ENCODE data around the gene KCNIP1.
"Not testable (repeated sequence)": the region's sequence is repeated elsewhere in the genome, so short reads cannot be mapped to it uniquely, and the experiment has no call there.

KCNIP1 gene

DNA sequence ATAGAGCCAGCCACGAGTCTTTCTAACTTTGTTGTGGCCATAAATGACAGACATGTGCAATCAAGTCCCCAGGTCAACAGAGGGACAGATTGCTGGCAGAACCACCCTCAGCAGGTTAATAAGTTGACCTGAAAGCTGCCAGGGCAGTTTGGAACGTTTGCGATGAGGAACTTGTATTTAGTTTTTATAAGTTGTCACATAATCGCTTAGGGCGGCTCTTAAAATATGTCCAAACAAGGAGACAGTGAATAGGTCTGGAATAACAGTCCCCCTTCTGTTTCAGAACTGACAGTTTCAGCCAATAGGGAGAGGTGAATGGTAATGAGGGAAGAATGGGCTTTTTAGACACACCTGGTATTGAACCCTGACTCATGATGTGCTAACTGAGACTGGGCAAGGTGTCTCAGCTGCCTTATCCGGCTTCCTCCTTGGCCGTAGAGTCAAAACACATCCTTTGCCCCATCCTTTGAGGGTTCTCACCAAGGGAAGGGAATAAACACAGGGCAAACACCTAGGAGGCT is 246.2 kb downstream of the KCNIP1 start:
- no peak for DNase-seq (ENCODE audit: low spot score)

DNA sequence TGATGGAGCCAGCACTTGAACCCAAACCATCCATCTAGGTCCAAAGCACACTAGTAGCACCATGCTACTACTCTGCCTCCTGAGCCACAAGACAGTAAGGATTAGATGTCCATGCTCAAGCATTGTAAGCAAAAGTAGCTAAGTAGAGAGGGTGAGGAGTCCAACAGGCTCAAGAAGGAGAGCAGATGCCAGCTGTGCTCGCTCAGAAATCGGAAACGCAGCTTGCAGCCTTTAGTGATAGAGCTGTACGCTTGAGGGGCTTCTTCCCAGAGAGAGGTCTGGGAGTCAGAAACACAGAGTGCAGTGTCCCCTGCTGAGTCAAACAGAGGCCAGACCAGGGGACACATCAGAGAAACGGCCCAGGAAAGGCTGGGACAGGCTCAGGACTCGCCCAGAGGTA is 247.0 kb downstream of the KCNIP1 start:
- no peak for DNase-seq (ENCODE audit: low spot score)

DNA sequence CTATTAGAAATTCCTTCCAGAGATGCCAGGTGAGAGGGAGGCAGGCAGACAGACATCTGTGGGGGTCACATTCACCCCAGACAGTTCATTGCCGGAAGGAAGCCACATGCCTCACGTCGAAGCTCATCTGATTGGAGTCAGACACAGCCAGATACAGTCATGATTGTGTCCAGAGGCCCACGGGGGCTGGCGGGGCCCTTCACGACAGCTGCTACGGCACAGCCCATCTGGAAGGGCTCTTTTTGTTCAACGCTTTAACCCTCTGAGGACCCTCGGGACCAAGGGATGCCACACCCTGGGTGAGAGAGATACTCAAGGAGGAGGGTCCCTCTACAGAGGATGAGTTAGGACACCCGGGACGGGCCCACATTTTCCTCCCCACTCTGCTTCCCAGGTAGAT is 247.8 kb downstream of the KCNIP1 start:
- no peak for DNase-seq (ENCODE audit: low spot score)

DNA sequence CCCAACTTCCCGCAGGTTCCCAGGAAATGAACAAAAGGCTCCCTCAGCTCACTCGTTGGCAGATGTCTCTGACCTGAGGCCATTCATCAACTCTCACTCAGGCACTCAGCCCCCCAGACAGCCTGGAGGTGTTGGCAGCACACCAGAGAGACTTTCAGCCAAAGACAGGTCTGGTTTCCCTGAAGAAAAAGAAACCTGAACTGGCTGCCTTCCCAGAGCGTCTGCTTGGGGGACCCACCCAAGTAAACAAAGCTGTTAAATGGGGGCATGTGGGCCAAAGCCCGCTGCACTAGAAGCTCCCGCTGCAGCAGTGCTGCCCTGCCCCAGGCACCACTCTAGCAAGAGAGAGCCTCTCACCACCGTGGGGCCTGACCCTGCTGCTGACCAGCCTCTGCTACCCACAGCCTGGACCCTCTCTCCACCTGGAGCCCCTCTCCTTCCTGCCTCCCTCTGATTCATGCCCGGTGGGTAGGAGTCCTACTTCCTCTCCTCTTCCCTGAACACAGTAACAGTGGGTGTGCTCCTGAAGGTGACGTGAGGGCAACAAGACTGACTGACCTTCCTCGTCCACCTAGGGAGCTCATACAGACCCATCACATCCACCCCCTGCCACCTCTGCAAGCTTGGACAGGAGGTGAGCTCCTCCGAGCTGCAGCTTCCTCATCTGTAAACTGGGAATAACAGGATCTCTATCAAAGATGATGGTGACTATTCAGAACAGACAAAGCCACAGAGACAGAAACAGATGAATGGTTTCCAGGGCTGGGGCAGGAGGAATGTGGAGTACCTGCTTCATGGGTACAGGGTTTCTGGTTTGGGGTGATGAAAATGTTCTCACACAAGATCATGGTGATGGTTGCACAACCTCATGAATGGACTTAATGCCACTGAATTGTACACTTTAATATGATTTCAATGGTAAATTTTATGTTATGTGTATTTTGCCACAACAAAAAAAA is 248.7 kb downstream of the KCNIP1 start:
- no peak for DNase-seq (ENCODE audit: low spot score)

DNA sequence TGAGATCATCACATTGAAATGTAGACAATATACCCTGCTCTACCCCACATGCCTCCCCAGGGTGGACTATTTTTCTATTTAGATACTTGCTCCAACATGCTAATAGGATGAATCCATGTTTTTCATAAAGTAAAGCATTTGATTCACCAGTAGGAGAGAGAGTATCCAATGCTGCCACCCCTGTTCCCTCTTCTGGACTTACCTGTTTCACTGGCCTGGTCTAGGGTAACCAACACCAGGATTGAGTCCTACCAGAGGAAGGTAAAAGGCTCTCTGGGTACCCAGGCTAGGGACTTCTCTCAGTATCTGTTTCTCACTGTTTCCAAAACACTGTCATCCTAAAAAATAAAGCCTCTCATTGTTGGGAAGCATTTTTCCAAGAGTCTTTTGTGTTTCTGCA is 249.5 kb downstream of the KCNIP1 start:
- DNase-seq (ENCODE audit: low spot score) = no peak

DNA sequence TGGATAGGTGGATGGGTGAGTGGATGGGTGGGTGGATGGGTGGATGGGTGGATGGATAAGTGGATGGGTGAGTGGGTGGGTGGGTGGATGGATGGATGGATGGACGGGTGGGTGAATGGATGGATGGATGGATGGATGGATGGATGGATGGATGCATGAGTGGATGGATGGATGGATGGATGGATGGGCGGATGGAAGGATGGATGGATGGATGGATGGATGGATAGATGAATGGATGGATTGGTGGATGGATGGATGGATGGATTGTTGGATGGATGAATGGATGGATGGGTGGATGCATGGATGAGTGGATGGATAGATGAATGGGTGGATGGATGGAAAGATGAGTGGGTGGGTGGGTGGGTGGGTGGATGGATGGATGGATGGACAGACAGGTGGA is 250.7 kb downstream of the KCNIP1 start:
- DNase-seq (ENCODE audit: low spot score) = not testable (repeated sequence)

DNA sequence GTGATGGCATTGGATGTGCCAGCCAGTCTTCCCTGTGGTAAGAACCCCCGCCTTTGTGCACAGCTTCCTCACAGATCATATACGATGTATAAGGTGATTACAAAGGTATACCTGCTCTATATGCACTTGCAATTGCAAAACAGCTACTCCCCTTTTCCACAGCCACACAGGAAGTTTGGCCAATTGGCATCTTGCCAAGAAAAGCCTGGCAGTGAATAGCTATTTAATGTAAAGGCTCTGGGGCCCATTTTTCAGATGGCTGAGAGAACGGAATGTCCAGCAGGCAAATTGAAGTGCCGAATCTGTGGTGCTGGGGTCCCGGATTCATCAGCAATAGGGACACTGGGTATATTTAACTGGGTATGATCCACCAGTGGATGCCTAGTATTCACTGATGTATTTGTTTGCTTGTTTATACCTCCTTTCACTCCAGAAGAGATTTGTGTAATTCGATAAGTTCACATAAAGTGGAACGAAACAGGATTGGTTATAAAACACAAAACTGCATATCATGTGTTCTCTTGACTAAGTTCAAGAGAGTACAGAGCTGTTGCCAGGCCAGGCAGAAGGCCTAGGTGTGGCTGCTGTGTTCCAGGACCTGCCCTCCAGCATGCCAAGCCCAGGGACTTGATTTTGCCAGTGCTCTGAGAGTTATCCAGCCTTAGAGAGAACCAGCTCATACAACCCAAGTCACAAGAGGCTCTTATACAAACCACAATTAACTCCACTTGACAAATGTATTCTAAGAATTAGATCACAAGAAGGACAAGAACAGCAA is 252.0 kb downstream of the KCNIP1 start:
- DNase-seq (ENCODE audit: low spot score) = peak; percentile 13

DNA sequence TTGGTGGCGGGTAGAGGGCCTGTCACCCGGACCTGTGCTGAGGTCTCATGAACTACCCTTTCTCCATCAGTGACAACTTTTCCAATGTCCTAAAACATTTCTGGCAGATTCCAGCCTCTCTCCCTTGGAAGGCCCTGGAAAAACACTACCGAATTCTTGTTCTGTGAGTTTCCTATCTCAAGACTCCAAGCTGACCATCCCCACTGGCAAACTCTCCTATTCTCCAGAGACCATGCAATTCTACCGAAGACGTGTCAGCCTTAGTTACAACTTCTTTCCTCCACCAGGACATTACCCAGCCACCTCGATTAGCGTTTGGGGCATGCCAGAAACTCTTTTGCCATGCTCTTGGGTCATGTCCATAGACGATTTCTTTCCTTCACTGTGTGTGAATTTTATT is 252.9 kb downstream of the KCNIP1 start:
- DNase-seq (ENCODE audit: low spot score) = no peak

DNA sequence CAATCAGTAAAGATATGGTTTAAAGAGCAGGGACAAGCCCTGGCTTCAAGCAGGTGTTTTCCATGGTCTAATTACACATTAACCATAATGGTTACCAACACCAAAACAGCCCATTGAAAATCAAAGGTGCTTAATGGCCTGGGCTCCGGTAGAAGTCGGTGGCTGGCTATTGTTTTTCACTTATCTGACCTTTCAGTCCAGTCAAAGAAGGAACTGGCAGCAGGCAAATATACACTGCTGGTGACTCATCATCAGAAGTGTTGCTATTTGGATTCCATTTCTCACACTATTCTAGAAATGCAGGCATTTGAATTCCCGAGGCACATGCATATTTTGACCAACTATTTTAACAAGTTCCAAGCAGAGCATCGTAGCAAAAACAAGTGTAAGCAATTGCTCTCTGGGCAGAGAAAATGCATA is 253.4 kb downstream of the KCNIP1 start:
- no peak for DNase-seq (ENCODE audit: low spot score)

DNA sequence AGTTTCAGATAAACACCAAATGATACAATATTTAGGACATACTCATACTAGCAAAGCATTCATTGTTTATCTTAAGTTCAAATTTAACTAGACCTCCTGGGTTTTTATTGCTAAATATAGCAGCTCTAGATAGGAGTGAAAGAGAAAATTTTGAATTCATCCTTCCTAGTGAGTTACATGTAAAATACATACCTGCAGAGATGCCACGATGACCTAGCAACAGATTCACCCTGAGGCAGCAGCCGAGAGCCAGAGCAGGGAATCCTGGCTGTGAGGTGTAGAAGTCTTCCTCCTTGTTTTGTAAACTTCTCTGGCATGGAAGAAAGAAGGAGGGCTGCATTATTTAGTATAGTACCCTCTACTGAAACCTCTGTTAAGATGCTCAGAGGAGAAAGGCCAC is 253.8 kb downstream of the KCNIP1 start:
- no peak for DNase-seq (ENCODE audit: low spot score)

DNA sequence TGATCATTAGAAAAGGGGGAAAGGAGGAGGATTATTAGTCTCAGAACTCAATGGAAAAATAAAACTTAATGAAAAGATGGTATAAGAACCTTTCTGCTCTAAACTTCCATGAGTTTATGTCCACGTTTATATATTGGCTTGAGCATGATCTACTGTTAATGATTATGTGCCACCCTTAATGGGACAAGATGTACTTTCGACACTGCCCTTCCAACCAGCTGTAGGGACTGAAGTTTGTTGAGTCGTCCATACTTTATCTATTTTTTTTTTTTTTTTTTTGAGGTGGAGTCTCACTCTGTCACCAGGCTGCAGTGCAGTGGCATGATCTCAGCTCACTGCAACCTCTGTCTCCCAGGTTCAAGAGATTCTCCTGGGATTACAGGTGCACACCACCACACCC is 254.7 kb downstream of the KCNIP1 start:
- no peak for DNase-seq (ENCODE audit: low spot score)

DNA sequence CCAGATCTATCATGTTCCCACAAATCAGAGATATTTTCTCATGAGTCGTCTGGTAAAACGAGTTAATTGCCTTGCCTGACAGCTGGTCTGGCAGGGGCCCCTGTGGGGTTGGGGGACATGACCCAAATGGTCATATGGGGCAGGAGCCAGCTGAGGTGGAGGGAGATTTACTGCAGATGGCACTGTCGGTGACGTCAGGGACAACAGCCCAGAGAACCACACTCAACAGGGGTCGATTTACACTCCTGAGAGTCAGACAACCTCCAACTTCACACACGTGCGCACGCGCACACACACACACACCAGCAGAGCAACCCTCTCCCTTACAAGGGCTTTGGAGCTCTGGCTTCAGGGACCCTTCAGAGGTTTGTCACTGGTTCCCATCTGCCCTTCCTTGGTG is 256.3 kb downstream of the KCNIP1 start:
- no peak for DNase-seq (ENCODE audit: low spot score)

DNA sequence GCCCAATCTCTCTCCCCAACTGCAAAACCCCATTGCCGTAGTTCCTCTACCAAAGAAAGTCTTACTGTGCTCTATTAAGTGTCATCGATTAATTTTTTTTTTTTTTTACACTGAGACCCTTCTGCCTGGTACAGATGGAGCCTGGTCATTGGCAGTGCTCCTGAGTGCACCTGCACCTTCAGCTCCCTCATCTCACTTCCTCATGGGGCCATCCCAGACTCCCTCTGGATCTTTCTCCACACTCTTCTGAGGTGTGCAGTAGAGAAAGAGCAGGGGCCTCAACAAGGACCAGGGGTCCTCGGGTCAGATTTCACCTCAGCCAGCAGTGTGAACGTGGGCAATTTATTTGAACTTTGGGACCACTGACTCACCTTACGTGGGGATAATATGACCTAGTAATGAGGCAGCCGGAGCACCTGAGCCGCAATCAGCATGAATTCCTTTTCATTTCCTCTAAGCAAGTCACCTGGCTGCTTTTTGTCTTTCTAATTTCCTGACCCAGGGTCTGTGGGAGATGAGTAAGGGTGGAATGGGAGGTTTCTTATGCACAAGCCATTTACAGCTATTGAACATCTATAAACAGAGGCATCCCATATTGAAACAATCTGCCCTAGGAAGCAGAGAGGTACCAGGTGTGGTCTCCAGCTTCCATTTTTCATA is 257.4 kb downstream of the KCNIP1 start:
- DNase-seq (ENCODE audit: low spot score) = no peak

DNA sequence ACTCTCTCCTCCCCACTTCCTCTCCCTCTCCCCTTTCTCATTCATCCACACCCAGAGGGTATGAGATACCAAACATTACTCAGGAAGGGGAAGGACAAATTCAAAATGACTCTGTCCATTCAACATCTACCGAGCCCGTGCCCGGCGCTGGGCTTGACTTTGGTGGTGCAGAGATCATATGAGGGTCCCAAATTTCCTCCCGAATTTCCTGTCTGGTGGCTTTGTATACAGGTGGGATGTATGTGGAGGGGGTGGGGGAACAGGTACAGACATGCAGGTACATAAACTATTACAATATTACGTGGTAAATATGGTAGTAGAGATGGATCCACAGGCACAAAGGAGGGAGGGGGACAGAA is 257.9 kb downstream of the KCNIP1 start:
- no peak for DNase-seq (ENCODE audit: low spot score)

DNA sequence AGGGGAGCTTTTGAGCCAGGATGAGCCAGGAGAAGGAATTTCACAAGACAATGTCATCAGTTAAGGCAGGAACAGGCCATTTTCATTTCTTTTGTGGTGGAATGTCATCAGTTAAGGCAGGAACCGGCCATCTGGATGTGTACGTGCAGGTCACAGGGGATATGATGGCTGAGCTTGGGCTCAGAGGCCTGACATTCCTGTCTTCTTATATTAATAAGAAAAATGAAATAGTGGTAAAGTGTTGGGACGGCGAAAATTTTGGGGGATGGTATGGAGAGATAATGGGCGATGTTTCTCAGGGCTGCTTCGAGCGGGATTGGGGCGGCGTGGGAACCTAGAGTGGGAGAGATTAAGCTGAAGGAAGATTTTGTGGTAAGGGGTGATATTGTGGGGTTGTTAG is 258.5 kb downstream of the KCNIP1 start:
- not testable (repeated sequence) for DNase-seq (ENCODE audit: low spot score)

DNA sequence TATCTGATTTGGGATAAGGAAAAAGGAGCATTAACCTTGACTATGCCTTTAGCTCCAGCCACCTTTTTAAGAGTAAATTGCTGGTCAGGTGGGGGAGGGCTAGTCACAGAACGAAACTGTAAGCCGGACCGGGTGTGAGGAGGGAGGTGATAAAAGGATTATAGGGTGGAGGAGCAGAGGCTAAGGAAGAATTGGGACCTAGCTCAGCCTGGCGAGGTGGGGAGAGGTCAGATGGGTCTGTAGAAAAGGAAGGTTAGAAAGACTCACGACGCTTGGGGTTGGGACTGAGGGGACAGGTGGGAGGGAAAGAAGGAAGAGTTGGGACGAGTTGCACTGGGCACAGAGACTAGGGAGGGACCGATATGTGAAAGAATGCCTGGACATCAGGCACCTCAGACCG is 262.0 kb downstream of the KCNIP1 start:
- not testable (repeated sequence) for DNase-seq (ENCODE audit: low spot score)

DNA sequence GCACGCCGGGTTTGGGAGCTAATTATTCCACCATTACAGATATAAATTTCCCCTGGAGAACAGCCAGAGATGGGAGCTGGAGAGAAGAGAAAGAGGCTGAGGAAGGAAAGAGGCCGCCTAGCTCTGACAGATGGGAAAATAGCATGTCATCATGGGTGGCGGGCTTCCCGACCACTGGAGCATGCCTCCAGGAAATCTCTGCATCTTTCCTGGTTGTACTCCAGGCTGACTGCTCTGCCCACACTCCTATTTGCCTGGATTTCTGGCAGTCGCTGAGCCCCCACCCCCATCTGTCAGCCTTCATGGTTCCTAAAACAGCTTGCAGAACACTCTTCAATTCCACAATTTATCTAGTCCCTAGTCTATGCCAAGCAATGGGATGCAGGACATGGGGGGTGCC is 265.4 kb downstream of the KCNIP1 start:
- DNase-seq (ENCODE audit: low spot score) = no peak

DNA sequence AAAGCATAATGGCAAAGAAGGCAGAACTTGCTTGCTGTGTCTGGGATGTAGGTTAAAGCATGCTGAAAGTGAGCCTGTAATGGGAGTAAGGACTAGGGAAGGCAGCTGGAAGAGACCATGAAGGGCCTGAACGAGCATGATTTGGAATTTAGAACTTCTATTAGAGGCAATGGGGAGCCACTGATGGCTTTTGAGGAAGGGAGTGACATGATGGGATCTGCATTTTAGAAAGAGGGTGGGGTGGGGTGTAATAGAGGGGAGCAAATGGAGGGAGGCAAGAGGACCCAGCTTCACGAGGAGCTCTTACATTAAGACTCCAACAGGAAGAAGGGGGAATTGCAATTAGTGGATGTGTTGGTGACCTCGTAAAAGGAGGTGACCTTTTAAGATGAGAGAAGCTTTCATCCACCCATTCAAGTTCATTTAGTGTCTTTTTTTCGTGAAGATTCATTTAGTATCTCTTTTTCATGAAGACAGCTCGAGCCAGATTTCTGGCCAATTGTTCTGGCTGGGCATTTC is 266.1 kb downstream of the KCNIP1 start:
- no peak for DNase-seq (ENCODE audit: low spot score)

DNA sequence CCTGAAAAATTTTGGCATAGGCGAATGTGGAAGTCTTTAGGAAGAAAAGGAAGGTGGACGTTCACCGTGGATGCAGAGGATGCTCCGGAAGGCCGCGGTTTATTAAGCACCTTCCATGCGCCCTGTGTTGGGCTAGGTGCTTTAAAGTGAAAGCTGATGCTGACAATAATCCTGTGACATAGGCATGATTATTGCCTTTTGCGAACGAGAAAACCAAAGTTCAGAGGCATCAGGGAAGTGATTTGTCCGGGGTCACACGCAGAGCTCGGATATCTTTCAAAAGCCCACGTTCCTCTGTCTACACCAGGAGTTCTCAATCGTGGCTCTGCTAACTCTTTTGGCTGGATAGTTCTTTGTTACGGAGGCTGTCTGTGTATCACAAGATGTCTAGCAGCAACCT is 267.7 kb downstream of the KCNIP1 start:
- DNase-seq (ENCODE audit: low spot score) = no peak

DNA sequence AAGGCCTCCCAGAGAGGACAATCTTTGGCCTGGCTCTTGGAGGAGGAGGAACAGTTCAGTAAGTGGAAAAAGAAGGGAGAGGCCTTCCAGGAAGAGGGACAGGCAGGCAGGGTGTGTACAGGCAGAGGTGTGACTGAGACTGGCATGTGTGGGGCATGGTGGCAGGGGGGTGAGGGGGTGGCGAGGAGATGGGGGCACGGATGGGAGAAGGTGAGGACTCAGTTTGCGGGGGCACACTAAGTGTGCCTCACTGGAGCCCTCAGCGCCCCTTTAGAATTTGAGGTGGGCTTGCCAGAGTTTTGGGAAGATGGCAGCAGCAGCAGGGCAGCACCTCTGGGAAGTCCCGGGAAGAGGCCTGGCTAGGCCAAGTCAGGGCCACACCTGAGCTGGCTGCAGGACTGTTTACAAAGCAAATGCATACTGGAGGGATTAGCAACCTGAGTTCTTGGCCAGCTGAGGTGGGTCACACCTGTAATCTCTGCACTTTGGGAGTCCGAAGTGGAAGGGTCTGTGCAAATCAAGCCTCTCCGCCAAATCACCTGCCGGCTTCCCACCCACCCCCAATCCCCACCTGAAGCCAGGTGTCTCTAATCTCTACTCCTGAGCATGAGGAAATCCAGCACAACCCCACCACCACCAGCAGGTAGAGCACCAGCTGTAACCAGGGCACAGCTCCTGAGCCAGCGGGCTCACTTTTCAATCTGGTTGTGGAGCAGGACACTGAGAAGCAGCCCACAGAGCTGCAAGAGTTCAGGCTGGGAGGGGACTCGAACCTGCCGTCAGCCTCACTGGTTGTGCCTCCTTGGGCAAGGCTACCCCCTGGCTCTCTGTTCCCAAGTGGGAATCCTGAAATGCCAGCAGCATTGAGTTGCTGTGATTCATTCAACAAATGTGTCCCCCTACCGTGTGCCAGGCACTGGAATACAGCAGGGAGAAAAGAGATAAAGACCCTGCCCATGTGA is 269.5 kb downstream of the KCNIP1 start:
- DNase-seq (ENCODE audit: low spot score) = no peak

DNA sequence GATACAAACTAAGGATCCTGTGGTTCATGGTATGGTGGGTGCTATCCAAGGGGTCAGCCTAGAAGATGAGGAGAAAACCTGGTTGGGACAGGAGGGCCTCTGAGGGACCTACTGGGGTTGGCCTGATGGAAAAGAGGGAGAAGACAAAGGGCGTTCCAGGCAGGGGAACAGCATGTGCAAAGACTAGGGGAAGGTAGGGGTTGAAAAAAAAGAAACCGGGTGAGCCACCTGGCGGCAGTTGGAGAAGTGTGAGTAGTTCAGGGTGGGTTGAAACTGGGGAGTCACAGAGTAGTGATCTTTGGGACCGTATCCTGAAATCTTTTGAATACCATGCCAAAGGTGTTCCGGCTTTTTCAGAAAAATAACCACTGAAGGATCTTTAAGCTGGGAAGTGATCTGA is 271.0 kb downstream of the KCNIP1 start:
- DNase-seq (ENCODE audit: low spot score) = no peak
